HFF-Myc (cell line): Measurements from ENCODE around the gene C1orf210.

Source experiments
- DNase-seq: peaks from one replicate; pipeline ENCODE4 v3.0.0-alpha.2; 2011; ENCODE audit warnings: low read depth; ENCODE audit errors: extremely low read depth
- H3K4me3 ChIP-seq: replicated peaks from 2 replicates; pipeline ENCODE4 v1.5.1; 2011; ENCODE audit warnings: low read depth, mild to moderate bottlenecking, control low read depth, low read length
- TF ChIP-seq, protein P1 (sequence below): IDR thresholded peaks from 2 replicates; pipeline ENCODE4 v1.5.1; 2012; ENCODE audit warnings: mild to moderate bottlenecking, low read depth, low read length, control low read depth; ENCODE audit errors: missing control alignments

Gene C1orf210

GRCh38 chr1:43286533-43286932 lies 1.2 kb upstream of the C1orf210 start:
- no peak overlapping the region for H3K4me3 ChIP-seq
- TF ChIP-seq, protein P1, sequence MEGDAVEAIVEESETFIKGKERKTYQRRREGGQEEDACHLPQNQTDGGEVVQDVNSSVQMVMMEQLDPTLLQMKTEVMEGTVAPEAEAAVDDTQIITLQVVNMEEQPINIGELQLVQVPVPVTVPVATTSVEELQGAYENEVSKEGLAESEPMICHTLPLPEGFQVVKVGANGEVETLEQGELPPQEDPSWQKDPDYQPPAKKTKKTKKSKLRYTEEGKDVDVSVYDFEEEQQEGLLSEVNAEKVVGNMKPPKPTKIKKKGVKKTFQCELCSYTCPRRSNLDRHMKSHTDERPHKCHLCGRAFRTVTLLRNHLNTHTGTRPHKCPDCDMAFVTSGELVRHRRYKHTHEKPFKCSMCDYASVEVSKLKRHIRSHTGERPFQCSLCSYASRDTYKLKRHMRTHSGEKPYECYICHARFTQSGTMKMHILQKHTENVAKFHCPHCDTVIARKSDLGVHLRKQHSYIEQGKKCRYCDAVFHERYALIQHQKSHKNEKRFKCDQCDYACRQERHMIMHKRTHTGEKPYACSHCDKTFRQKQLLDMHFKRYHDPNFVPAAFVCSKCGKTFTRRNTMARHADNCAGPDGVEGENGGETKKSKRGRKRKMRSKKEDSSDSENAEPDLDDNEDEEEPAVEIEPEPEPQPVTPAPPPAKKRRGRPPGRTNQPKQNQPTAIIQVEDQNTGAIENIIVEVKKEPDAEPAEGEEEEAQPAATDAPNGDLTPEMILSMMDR: no peak
- no peak for DNase-seq

DNA sequence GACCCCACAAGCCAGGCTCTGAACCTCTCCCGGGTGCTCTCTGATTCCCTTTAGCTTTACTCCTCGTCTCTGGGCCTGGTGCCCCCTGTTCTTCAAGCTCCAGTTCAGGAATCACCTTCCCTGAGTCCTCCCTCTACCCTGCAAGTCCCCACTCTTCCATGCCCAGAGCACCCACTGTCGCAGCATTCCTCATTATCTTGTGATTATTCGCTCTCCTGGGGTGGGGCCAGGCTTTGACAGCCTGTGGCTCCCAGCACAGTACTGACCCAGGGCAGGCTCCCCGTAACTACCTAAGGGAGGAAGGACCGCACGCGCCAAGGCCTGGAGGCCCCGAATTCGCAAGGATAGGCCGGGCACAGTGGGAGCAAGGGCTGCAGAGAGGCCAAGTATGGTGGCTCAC lies 734 bp upstream of the C1orf210 start:
- no peak overlapping the region for H3K4me3 ChIP-seq
- TF ChIP-seq, protein P1: no peak
- no peak for DNase-seq

GRCh38 chr1:43284546-43285110 lies 753 bp downstream of the C1orf210 start:
- H3K4me3 ChIP-seq: no peak overlapping the region
- no peak for DNase-seq
- TF ChIP-seq, protein P1: no peak

DNA sequence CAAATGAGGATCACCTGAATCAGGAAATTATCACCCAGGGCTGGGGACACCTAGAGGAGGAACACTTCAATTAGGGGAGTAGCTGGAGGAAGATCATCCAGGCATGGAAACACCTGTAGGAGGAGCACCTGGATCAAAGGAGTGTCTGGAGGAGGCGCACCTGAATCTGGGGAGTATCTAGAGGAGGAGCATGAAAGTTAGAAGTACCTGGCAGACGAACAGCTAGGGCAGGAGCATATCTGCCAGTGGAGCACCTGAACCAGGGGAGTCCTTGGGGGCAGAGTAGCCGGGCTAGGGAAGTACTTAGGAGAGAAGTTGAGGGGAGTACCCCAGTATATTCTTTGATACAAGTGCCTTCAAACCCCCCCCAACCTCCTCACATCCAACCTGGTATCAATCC lies 1.3 kb downstream of the C1orf210 start:
- no peak overlapping the region for H3K4me3 ChIP-seq
- no peak for DNase-seq
- TF ChIP-seq, protein P1: no peak

GRCh38 chr1:43282220-43283195 lies 2.9 kb downstream of the C1orf210 start:
- DNase-seq: no peak
- TF ChIP-seq, protein P1: no peak
- H3K4me3 ChIP-seq: no peak overlapping the region

DNA sequence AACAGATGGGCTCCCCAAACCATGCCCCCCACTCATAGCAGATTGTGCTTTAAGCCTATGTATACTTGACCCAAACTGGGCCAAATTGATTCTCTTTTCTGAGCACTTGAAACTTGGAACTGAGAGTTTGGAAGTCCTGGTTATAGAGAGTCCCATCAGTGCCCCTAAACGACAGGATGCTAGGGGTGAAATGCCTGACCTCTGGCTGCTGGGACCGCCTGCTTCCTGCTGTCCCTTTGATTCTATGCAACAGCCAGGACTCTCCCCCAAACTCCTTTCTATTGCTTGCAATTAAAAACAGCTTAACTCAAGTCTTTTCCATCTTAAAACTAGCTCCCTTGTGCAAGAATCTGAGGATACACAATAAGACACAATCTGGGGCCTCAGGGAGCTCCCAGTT lies 4.7 kb downstream of the C1orf210 start:
- H3K4me3 ChIP-seq: no peak overlapping the region
- DNase-seq: no peak
- TF ChIP-seq, protein P1: no peak
